GM18507 (cell line): Measurements from ENCODE around the gene NPW.
"Not testable (repeated sequence)": the region's sequence is repeated elsewhere in the genome, so short reads cannot be mapped to it uniquely, and the experiment has no call there.

Experiments used
- DNase-seq: peaks from one replicate; pipeline ENCODE4 v3.0.0; 2011; ENCODE audit warnings: low read depth; ENCODE audit not compliant: insufficient read length; ENCODE audit errors: extremely low spot score
- FAIRE-seq: peaks from 2 replicates; lab custom pipeline; 2011; peaks lifted over from hg19 to GRCh38; lab: Jason Lieb, UNC

NPW gene

GRCh38 chr16:2032285-2033056 lies 12.9 kb downstream of the NPW start:
- FAIRE-seq (no peak), DNase-seq (no peak)

- DNase-seq (no peak), FAIRE-seq (no peak)
Measured at GRCh38 chr16:2033057-2033908, 13.7 kb downstream of the NPW start.

- FAIRE-seq, DNase-seq: not testable (repeated sequence)
Measured at GRCh38 chr16:2033909-2034695, 14.5 kb downstream of the NPW start.

GRCh38 chr16:2034696-2035430 lies 15.3 kb downstream of the NPW start:
- FAIRE-seq (no peak), DNase-seq (no peak)

- DNase-seq, result no peak
- FAIRE-seq, result no peak
Measured at GRCh38 chr16:2035431-2036199, 16.0 kb downstream of the NPW start.

GRCh38 chr16:2036200-2036966 lies 16.8 kb downstream of the NPW start:
- DNase-seq, result no peak
- FAIRE-seq, result no peak

- no peak for FAIRE-seq
- no peak for DNase-seq
Measured at GRCh38 chr16:2037115-2037514, 17.5 kb downstream of the NPW start.

GRCh38 chr16:2037647-2038381 lies 18.2 kb downstream of the NPW start:
- DNase-seq (no peak), FAIRE-seq (no peak)

GRCh38 chr16:2038382-2039231 lies 19.0 kb downstream of the NPW start:
- FAIRE-seq (no peak), DNase-seq (no peak)

GRCh38 chr16:2039274-2040031 lies 19.9 kb downstream of the NPW start:
- DNase-seq, result no peak
- no peak for FAIRE-seq

GRCh38 chr16:2040041-2040786 lies 20.6 kb downstream of the NPW start:
- DNase-seq (no peak), FAIRE-seq (no peak)

- DNase-seq (no peak), FAIRE-seq (no peak)
Measured at GRCh38 chr16:2040787-2041522, 21.4 kb downstream of the NPW start.

GRCh38 chr16:2042171-2042985 lies 22.8 kb downstream of the NPW start:
- FAIRE-seq (no peak), DNase-seq (no peak)
